OCI-LY1 (cell line): Measurements from ENCODE around the gene WNT11.

Experiments
- H2AFZ ChIP-seq: fragments of 200-600 bp; sonication (generic), shearing (Covaris generic); 2 replicates; pipeline ENCODE4 v1.6.0; 2014; ENCODE audit warnings: antibody characterized with exemption, mild to moderate bottlenecking, low read length
- H3F3A ChIP-seq: fragments of 200-600 bp; sonication (generic), shearing (Covaris generic); 2 replicates; pipeline ENCODE4 v1.6.0; 2014; ENCODE audit warnings: mild to moderate bottlenecking, antibody characterized with exemption, low read length, moderate library complexity; ENCODE audit not compliant: insufficient read depth
- H3K27ac ChIP-seq: fragments of 200-600 bp; sonication (generic); 2 replicates; pipeline ENCODE4 v1.5.1; 2014; ENCODE audit warnings: low read length, mixed run types, mild to moderate bottlenecking, low read depth; ENCODE audit not compliant: poor library complexity, severe bottlenecking
- H3K27me3 ChIP-seq: fragments of 200-600 bp; sonication (generic); 2 replicates; pipeline ENCODE4 v1.6.0; 2014; ENCODE audit warnings: antibody characterized with exemption, mild to moderate bottlenecking, low read length, moderate library complexity; ENCODE audit not compliant: insufficient read depth
- H3K36me3 ChIP-seq: fragments of 200-600 bp; sonication (generic); 2 replicates; pipeline ENCODE4 v1.6.1; 2014; ENCODE audit warnings: mild to moderate bottlenecking, antibody characterized with exemption, low read length, moderate library complexity, mixed read lengths; ENCODE audit not compliant: insufficient read depth
- H3K4me1 ChIP-seq: fragments of 200-600 bp; sonication (generic); 2 replicates; pipeline ENCODE4 v1.5.1; 2014; ENCODE audit warnings: mild to moderate bottlenecking, low read length, moderate library complexity; ENCODE audit not compliant: insufficient read depth, severe bottlenecking
- H3K4me2 ChIP-seq: fragments of 200-600 bp; sonication (generic), shearing (Covaris generic); 2 replicates; pipeline ENCODE4 v1.6.1; 2014; ENCODE audit warnings: low read length
- H3K4me3 ChIP-seq: fragments of 200-600 bp; sonication (generic); 2 replicates; pipeline ENCODE4 v1.5.1; 2014; ENCODE audit warnings: low read length, low read depth, mild to moderate bottlenecking, mixed read lengths; ENCODE audit not compliant: poor library complexity, severe bottlenecking
- H3K79me2 ChIP-seq: fragments of 200-600 bp; shearing (Covaris generic); 2 replicates; pipeline ENCODE4 v1.6.1; 2016; ENCODE audit warnings: mixed run types, low read length, mixed read lengths; ENCODE audit not compliant: insufficient read depth
- H3K9ac ChIP-seq: fragments of 200-600 bp; sonication (generic), shearing (Covaris generic); 2 replicates; pipeline ENCODE4 v1.6.1; 2014; ENCODE audit warnings: mild to moderate bottlenecking, low read length, mixed read lengths
- H3K9me2 ChIP-seq: fragments of 200-600 bp; sonication (generic), shearing (Covaris generic); 2 replicates; pipeline ENCODE4 v1.6.1; 2014; ENCODE audit warnings: low read depth, mild to moderate bottlenecking, low read length, mixed read lengths
- H3K9me3 ChIP-seq: fragments of 200-600 bp; shearing (Covaris generic); 2 replicates; pipeline ENCODE4 v1.6.1; 2014; ENCODE audit warnings: low read length, mixed read lengths
- H4K20me1 ChIP-seq: fragments of 200-600 bp; sonication (generic), shearing (Covaris generic); 2 replicates; pipeline ENCODE4 v1.6.0; 2016; ENCODE audit warnings: mild to moderate bottlenecking, low read length; ENCODE audit not compliant: insufficient read depth
- CTCF ChIP-seq: fragments of 200-600 bp; sonication (generic), shearing (Covaris generic); IDR thresholded peaks from 2 replicates; pipeline ENCODE4 v1.5.1; 2017; ENCODE audit warnings: mild to moderate bottlenecking, antibody characterized with exemption, low read length, moderate library complexity, mixed read lengths
- EZH2 ChIP-seq: fragments of 200-600 bp; sonication (generic), shearing (Covaris generic); IDR thresholded peaks from 2 replicates; pipeline ENCODE4 v1.8.0; 2017; ENCODE audit warnings: borderline replicate concordance, mixed run types, mild to moderate bottlenecking, antibody characterized with exemption, low read length, moderate library complexity, mixed read lengths

The WNT11 gene

GRCh38 chr11:76243957-76244285 is 37.6 kb upstream of the WNT11 start:
- Histone ChIP-seq H3K27me3 (peaks cover under 1% of the 10 kb centered on the region; the same call in 1 of the 2 replicates), H3K4me3 (no peak overlapping the region), H3K4me2 (no peak overlapping the region), H3K9me2 (no peaks in the 10 kb centered on the region), H4K20me1 (no peaks in the 10 kb centered on the region), H3K27ac (no peak overlapping the region), H3K79me2 (no peaks in the 10 kb centered on the region), H3F3A (no peaks in the 10 kb centered on the region), H3K9me3 (no peaks in the 10 kb centered on the region), H3K4me1 (no peaks in the 10 kb centered on the region), H2AFZ (no peak overlapping the region), H3K36me3 (no peaks in the 10 kb centered on the region), H3K9ac (no peak overlapping the region)
- TF ChIP-seq CTCF (no peak), EZH2 (no peak)

GRCh38 chr11:76243193-76243956 is 37.1 kb upstream of the WNT11 start:
- H3K27ac ChIP-seq, result no peak overlapping the region
- H3K79me2 ChIP-seq, result no peaks in the 10 kb centered on the region
- no peak overlapping the region for H3K9ac ChIP-seq
- H3K9me3 ChIP-seq, result no peaks in the 10 kb centered on the region
- no peak overlapping the region for H2AFZ ChIP-seq
- TF ChIP-seq EZH2 (no peak), CTCF (no peak)
- no peaks in the 10 kb centered on the region for H3K36me3 ChIP-seq
- no peaks in the 10 kb centered on the region for H3K4me1 ChIP-seq
- no peaks in the 10 kb centered on the region; the same call in 1 of the 2 replicates for H3K27me3 ChIP-seq
- H3K4me2 ChIP-seq, result no peak overlapping the region
- H3K9me2 ChIP-seq, result no peaks in the 10 kb centered on the region
- H3K4me3 ChIP-seq, result no peak overlapping the region
- H4K20me1 ChIP-seq, result no peaks in the 10 kb centered on the region
- H3F3A ChIP-seq, result no peaks in the 10 kb centered on the region

- no peaks in the 10 kb centered on the region for H3F3A ChIP-seq
Observed at GRCh38 chr11:76242004-76242779, 35.9 kb upstream of the WNT11 start.

More at GRCh38 chr11:76242004-76242779, 35.9 kb upstream of the WNT11 start:
- Histone ChIP-seq H3K9me2 (no peaks in the 10 kb centered on the region), H3K36me3 (no peaks in the 10 kb centered on the region), H3K4me1 (peaks cover 1% of the 10 kb centered on the region), H3K27ac (no peak overlapping the region), H3K4me2 (no peak overlapping the region), H3K9me3 (no peaks in the 10 kb centered on the region), H3K9ac (no peak overlapping the region), H3K79me2 (no peaks in the 10 kb centered on the region), H3K27me3 (no peaks in the 10 kb centered on the region; the same call in 1 of the 2 replicates), H3K4me3 (no peak overlapping the region), H2AFZ (no peak overlapping the region), H4K20me1 (no peaks in the 10 kb centered on the region)
- no peak for TF ChIP-seq EZH2
- no peak for TF ChIP-seq CTCF
